GM23248 (cell line): Measurements from ENCODE around the gene MARS1. TPM values are rescaled to one million over a fixed set of nuclear protein-coding genes. Genes with fewer than 3 reads are reported as not detected.

Experiments used
- DNase-seq: peaks from one replicate; pipeline ENCODE4 v3.0.0-alpha.2; 2015
- H2AFZ ChIP-seq: fragments of 200-600 bp; sonication (generic); 2 replicates; pipeline ENCODE4 v1.6.1; 2016; ENCODE audit warnings: antibody characterized with exemption
- H3F3A ChIP-seq: fragments of 200-600 bp; sonication (generic); 2 replicates; pipeline ENCODE4 v1.6.1; 2016; ENCODE audit warnings: mild to moderate bottlenecking, antibody characterized with exemption, mixed run types; ENCODE audit not compliant: insufficient read depth
- H3K27ac ChIP-seq: fragments of 200-600 bp; sonication (generic); 2 replicates; pipeline ENCODE4 v1.5.1; 2016; ENCODE audit warnings: mild to moderate bottlenecking
- H3K27me3 ChIP-seq: fragments of 200-600 bp; sonication (generic); replicated peaks from 2 replicates; pipeline ENCODE4 v1.6.1; 2016; ENCODE audit warnings: mild to moderate bottlenecking; ENCODE audit not compliant: insufficient read depth
- H3K36me3 ChIP-seq: fragments of 200-600 bp; sonication (generic); 2 replicates; pipeline ENCODE4 v1.6.1; 2016; ENCODE audit warnings: low read depth, mild to moderate bottlenecking
- H3K4me1 ChIP-seq: fragments of 200-600 bp; sonication (generic); 2 replicates; pipeline ENCODE4 v1.6.1; 2016; ENCODE audit warnings: mild to moderate bottlenecking; ENCODE audit not compliant: insufficient read depth
- H3K4me2 ChIP-seq: fragments of 200-600 bp; sonication (generic); one replicate; pipeline ENCODE4 v1.6.1; 2016; ENCODE audit warnings: mild to moderate bottlenecking; ENCODE audit not compliant: unreplicated experiment
- H3K4me3 ChIP-seq: fragments of 200-600 bp; sonication (generic); 2 replicates; pipeline ENCODE4 v1.5.1; 2016; ENCODE audit warnings: mild to moderate bottlenecking
- H3K79me2 ChIP-seq: fragments of 200-600 bp; sonication (generic); 2 replicates; pipeline ENCODE4 v1.6.1; 2016; ENCODE audit warnings: mild to moderate bottlenecking; ENCODE audit not compliant: insufficient read depth
- H3K9ac ChIP-seq: fragments of 200-600 bp; sonication (generic); 2 replicates; pipeline ENCODE4 v1.6.1; 2016; ENCODE audit warnings: mild to moderate bottlenecking
- H3K9me2 ChIP-seq: fragments of 200-600 bp; sonication (generic); 2 replicates; pipeline ENCODE4 v1.6.1; 2016; ENCODE audit warnings: mixed run types, mild to moderate bottlenecking, moderate library complexity; ENCODE audit not compliant: insufficient read depth
- H3K9me3 ChIP-seq: fragments of 200-600 bp; sonication (generic); one replicate; pipeline ENCODE4 v1.6.1; 2017; ENCODE audit warnings: low read depth
- H4K20me1 ChIP-seq: fragments of 200-600 bp; sonication (generic); 2 replicates; pipeline ENCODE4 v1.6.0; 2016; ENCODE audit not compliant: insufficient read depth
- EZH2 ChIP-seq: fragments of 200-600 bp; sonication (generic); IDR thresholded peaks from 2 replicates; pipeline ENCODE4 v1.6.1; 2018; ENCODE audit warnings: antibody characterized with exemption, mild to moderate bottlenecking; ENCODE audit not compliant: insufficient read depth, poor library complexity, severe bottlenecking
- EZH2phosphoT487 ChIP-seq: fragments of 200-600 bp; sonication (generic); IDR thresholded peaks from 2 replicates; pipeline ENCODE4 v1.6.1; 2018; ENCODE audit warnings: antibody characterized with exemption, moderate library complexity, mild to moderate bottlenecking, low read depth; ENCODE audit not compliant: insufficient read depth
- WGBS, 2 experiments: methylation state at CpG; one replicate each; pipeline ENCODE4 v1.1.6; 2015 to 2017; ENCODE audit warnings: low lambda C conversion rate in 2 of 2, low coverage in 1 of 2; ENCODE audit errors: missing lambda C conversion rate in 2 of 2; 5-methylcytosine and 5-hydroxymethylcytosine counted together
- in situ Hi-C: fragments of 300-500 bp; cut with MboI; formaldehyde crosslinking; loops from 2 replicates; pipeline ENCODE4 v1.15.0; 2020
- polyA plus RNA-seq: library from polyadenylated mRNA; unstranded; fragments of >200 nt; fragmentation: Nextera tagmentation; extraction: Ambion mirVana; gene quantifications from 2 replicates; pipeline ENCODE4 v1.2.1, GENCODE V29; 2016
- total RNA-seq: library from RNA; depleted of rRNA; stranded (reverse); fragments of >200 nt; shearing (Covaris generic); gene quantifications from 2 replicates; pipeline ENCODE4 v1.2.3, GENCODE V29; 2014

MARS1 gene
- total and polyA plus RNA-seq, 2 experiments from 2014 or later = 184 to 272 TPM

DNA sequence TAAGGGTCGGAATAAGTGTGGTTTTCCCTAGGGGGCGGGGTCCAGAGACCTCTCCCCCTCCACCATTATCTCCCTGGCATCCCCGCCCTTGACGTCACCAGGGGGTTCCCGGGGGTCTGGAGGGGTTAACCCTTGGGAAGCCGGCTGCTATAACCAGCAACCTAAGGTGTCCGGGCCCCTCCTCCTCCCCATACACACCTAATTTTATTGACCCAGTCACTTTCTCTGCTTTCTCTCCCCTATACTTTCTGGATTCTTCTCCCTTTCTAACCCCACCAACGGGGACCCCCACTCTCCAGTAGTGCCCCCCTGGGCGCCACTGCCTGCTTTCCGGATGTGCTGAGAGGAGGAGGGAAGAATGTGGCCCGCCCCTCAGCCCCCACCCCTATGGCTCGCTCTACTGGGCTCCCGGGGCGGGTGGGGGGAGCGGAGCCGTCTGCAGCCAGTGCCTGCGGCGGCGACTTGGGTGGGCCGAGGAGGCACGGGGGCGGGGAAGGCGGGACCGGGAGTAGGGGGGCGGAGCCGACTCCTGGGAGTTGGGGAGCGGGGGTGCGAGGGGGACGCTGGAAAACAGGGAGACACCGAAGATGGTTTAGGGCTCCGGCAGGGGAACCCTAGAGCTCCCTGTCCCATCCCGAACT, 26.5 kb upstream of the MARS1 start:
- Histone ChIP-seq H3K27me3 (no peaks in the 10 kb centered on the region), H4K20me1 (no peaks in the 10 kb centered on the region), H3K79me2 (no peaks in the 10 kb centered on the region), H3F3A (peaks cover 3% of the 10 kb centered on the region; the same call in 1 of the 2 replicates), H3K36me3 (no peaks in the 10 kb centered on the region), H3K4me3 (peak overlapping the region; percentile 84), H3K9me2 (no peaks in the 10 kb centered on the region), H3K4me2 (peak overlapping the region; percentile 95), H3K9ac (peak overlapping the region; percentile 54), H3K4me1 (peaks cover 13% of the 10 kb centered on the region), H3K9me3 (no peaks in the 10 kb centered on the region), H2AFZ (peak overlapping the region; percentile 95), H3K27ac (no peak overlapping the region)
- 1 to 3% methylated on average over 11 to 32 of the region's 32 CpGs for WGBS, 2 experiments
- DNase-seq = peak; percentile 78
- TF ChIP-seq EZH2 (no peak), EZH2phosphoT487 (no peak)
- in situ Hi-C loops = no loop called here

DNA sequence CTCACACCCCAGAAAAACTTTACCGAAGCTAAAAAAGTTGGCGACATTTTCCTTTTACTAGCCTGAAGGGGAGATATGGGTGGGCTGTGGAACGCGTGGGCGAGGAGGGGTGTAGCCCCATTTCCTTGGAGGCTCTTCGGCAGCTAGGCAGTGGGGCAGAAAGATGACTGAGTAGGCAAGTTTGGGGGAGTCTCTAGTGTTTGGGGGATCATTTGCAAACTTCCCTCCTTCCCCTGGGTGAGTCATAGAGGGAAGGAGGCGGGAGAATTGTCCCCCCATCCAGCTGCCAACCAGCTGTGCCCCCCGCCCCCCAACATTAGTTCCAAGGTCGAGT, 26.0 kb upstream of the MARS1 start:
- in situ Hi-C loops = no loop called here
- H3K27ac ChIP-seq = no peak overlapping the region
- no peaks in the 10 kb centered on the region for H3K79me2 ChIP-seq
- peak overlapping the region; percentile 95 for H2AFZ ChIP-seq
- H3K4me3 ChIP-seq = peak overlapping the region; percentile 84
- WGBS, 2 experiments = 1 to 3% methylated on average over 9 of the region's 9 CpGs
- H3K4me2 ChIP-seq = peak overlapping the region; percentile 95
- H3K27me3 ChIP-seq = no peaks in the 10 kb centered on the region
- TF ChIP-seq EZH2 = no peak
- no peak for TF ChIP-seq EZH2phosphoT487
- peaks cover 3% of the 10 kb centered on the region; the same call in 1 of the 2 replicates for H3F3A ChIP-seq
- DNase-seq = no peak
- H3K36me3 ChIP-seq = no peaks in the 10 kb centered on the region
- no peaks in the 10 kb centered on the region for H3K9me3 ChIP-seq
- peaks cover 13% of the 10 kb centered on the region for H3K4me1 ChIP-seq
- H3K9ac ChIP-seq = peak overlapping the region; percentile 54
- no peaks in the 10 kb centered on the region for H4K20me1 ChIP-seq
- no peaks in the 10 kb centered on the region for H3K9me2 ChIP-seq

DNA sequence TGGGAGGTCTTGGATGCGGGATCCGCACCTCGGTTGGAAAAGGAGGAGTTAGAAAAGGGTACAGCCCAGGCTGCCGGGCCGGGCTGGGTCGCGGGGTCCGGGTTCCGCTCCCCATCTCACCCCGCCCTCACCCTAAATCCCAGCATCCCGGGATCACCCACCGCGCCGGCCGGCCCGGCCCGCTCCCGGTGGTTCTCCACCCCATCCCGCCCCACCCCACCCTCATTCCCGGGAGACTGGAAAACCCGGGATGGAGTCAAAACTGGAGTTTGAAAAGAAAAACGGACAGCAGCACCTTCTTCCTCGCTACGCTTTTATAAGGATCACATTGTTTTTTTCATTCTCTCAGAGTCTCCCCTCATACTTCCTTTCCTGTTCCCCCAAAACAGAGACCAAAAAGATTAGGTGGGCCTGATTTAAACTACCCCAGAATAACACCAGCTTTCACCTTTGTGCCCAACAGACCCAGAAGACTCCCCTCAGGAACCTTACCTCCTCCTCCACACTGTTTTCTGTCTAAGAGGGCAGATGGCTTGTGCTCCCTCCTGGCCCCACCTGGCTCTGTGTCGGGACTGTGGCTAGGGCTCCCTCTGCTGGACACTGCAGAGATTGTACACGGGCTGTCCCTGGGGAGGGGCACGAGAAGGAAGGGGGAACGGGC, 25.5 kb upstream of the MARS1 start:
- Histone ChIP-seq H3K36me3 (no peaks in the 10 kb centered on the region), H3K9ac (peak overlapping the region; percentile 54), H3K4me2 (peak overlapping the region; percentile 95), H3K4me3 (peak overlapping the region; percentile 84), H4K20me1 (no peaks in the 10 kb centered on the region), H3F3A (peaks cover 3% of the 10 kb centered on the region; the same call in 1 of the 2 replicates), H3K4me1 (peaks cover 13% of the 10 kb centered on the region), H3K9me3 (no peaks in the 10 kb centered on the region), H3K27ac (peak overlapping the region; percentile 54), H3K9me2 (no peaks in the 10 kb centered on the region), H3K27me3 (no peaks in the 10 kb centered on the region), H2AFZ (peak overlapping the region; percentile 95), H3K79me2 (no peaks in the 10 kb centered on the region)
- WGBS, 2 experiments = 1 to 4% methylated on average over 12 to 28 of the region's 28 CpGs
- peak; percentile 88 for DNase-seq
- TF ChIP-seq EZH2phosphoT487 (no peak), EZH2 (no peak)
- in situ Hi-C loops = no loop called here

GRCh38 chr12:57462912-57463253, 25.0 kb upstream of the MARS1 start:
- no peaks in the 10 kb centered on the region for H3K9me3 ChIP-seq
- peaks cover 3% of the 10 kb centered on the region; the same call in 1 of the 2 replicates for H3F3A ChIP-seq
- no peaks in the 10 kb centered on the region for H3K79me2 ChIP-seq
- H3K4me1 ChIP-seq = peaks cover 10% of the 10 kb centered on the region
- 29 to 41% methylated on average over 5 of the region's 5 CpGs for WGBS, 2 experiments
- peak overlapping the region; percentile 95; the same call in 1 of the 2 replicates for H2AFZ ChIP-seq
- H3K36me3 ChIP-seq = no peaks in the 10 kb centered on the region
- H4K20me1 ChIP-seq = no peaks in the 10 kb centered on the region
- H3K9me2 ChIP-seq = no peaks in the 10 kb centered on the region
- H3K27me3 ChIP-seq = no peaks in the 10 kb centered on the region
- DNase-seq = no peak
- H3K4me3 ChIP-seq = no peak overlapping the region
- peak overlapping the region; percentile 95 for H3K4me2 ChIP-seq
- H3K27ac ChIP-seq = no peak overlapping the region
- H3K9ac ChIP-seq = no peak overlapping the region
- TF ChIP-seq EZH2phosphoT487 (no peak), EZH2 (no peak)
- in situ Hi-C loops = no loop called here
